NT2/D1 (cell line): ENCODE results near the gene SEMA3A.

Source experiments
- SUZ12 ChIP-seq: IDR thresholded peaks from 2 replicates; pipeline ENCODE4 v1.6.1; 2011; ENCODE audit not compliant: insufficient read length, insufficient read depth; ENCODE audit errors: extremely low read depth
- ZNF274 ChIP-seq: IDR thresholded peaks from 2 replicates; pipeline ENCODE4 v1.6.1; 2011; ENCODE audit warnings: mild to moderate bottlenecking, low read depth, low read length

- TF ChIP-seq ZNF274 = no peak
- TF ChIP-seq SUZ12 = no peak
Observed at GRCh38 chr7:84218681-84219080, 24.1 kb upstream of the SEMA3A start.
